Umbilical cord (tissue), 2 donors: Measurements from ENCODE around the gene COL21A1. TPM values are rescaled to one million over a fixed set of nuclear protein-coding genes. Genes with fewer than 3 reads are reported as not detected.
A peak's percentile ranks its signal among the peaks of the same experiment; 100 is the strongest.

Source experiments
- DNase-seq: peaks from one replicate; pipeline ENCODE4 v3.0.0-alpha.2; 2015; ENCODE audit warnings: low spot score
- total RNA-seq: library from RNA; depleted of rRNA; stranded (reverse); fragments of >200 nt; gene quantifications from one replicate; pipeline ENCODE4 v1.2.3, GENCODE V29; 2014; ENCODE audit warnings: low replicate concordance; ENCODE audit not compliant: insufficient read depth

The COL21A1 gene
- total RNA-seq, 1 donor from 2014 or later = 147 TPM

- DNase-seq = no peak
Observed at GRCh38 chr6:56109149-56109548, 138.2 kb downstream of the COL21A1 start.

DNA sequence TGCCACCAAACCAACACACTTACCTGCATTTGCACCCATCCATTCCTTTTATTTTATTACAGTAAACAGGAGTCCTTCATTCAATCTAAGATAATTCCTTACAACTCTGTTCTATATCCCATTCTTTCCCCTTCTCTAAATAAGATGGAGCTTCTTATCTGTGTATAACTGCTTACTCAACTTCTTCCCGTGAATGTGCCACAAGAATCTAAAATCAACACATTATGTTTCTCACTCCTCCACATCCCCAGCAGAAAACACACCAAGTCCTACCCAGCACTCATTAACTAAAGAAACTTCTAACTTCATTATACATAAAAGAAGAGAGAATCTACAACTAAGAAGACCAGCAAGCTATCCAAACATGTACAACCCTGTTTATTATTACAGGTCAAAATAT, 141.1 kb downstream of the COL21A1 start:
- no peak for DNase-seq

GRCh38 chr6:56104591-56104990, 142.8 kb downstream of the COL21A1 start:
- no peak for DNase-seq

DNA sequence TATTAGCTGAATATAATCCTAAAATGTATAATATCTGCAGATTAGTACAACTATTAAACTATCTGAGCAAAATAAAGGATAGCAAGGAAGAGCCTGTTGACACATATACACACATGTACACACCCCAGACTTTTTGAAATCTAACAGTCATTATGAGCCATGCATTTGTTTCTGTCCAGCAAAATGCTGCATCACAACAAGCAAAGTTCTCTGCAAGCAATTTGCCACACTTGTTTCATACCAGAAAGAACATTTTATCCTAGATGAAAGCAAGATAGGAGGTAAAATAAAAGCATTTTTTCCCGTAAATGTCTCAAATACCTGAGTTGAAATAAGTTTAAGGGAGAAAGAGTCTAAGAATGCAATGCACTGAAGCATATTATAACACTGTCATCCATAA, 145.2 kb downstream of the COL21A1 start:
- DNase-seq = no peak

DNA sequence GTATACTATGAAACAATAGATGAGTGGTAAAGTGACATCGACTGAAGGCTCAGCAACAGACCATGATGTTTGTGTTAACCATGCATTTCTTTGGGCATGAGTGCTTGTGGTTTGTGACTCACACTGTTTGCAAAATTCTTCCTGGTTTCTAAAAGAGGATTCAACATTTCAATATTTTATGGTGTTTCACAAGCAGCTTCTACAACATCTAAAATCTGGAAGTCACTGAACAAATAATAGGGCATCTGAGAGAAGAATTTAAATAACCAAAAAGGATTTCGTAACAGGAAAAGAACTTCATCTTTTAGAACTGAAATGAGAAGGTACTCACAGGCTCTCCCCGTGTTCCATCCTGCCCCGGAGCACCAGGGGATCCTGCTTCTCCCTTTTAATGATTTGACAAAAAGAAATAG, 146.2 kb downstream of the COL21A1 start:
- DNase-seq = peak; percentile 22

- DNase-seq = peak; percentile 5
Observed at GRCh38 chr6:56096946-56097621, 150.3 kb downstream of the COL21A1 start.

DNA sequence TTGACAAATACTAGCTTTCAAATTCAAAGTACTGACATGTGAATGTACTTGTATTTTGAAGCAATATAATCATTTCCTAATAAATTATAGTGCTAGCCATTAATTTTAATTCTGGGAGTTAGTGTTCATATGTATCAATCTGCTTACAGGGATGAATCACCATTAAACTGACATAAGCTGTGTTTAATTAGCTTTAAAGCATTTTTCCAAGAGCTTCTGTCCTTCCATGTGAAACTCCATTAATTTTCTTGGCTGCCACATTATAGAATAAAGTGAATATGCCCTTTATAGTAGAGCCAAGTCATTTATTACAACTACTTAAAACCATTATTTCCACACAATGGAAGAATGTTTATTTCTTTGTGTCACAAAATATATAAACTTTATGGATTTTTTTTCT, 150.8 kb downstream of the COL21A1 start:
- DNase-seq = no peak

GRCh38 chr6:56093776-56094175, 153.6 kb downstream of the COL21A1 start:
- DNase-seq = no peak

DNA sequence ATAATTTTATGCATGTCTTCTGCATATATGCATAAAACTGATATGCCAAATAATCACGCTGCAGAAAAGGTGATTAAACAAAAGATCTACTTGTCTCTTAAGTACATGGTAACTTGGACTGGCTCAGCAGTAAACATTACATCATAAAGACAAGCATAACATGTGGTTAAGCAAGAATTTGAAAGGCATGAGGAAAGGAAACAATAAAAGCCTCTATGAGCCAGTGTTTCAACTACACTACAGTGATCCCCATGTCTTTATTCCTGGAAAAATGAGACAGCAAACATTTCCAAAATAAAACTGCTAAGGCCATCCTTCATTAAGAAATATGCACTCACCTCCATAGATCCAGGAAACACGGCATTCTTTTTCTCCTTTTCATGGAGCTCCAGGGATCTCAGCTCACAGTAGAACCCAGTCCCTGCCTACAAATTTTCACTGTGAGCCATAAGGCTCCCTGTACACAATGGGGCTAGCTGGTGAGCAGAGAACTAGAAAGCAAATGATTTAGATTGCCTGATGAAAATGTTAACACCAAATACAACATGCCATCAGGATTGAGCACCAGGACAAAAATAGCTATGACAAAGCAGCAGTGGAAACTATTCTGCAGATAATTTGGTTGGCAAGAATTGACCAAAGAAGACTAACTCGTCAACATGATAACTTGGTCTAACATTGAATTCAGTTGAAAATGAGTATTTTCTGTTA, 156.1 kb downstream of the COL21A1 start:
- DNase-seq = peak; percentile 57

GRCh38 chr6:56088641-56089040, 158.7 kb downstream of the COL21A1 start:
- no peak for DNase-seq

- DNase-seq = peak; percentile 18
Observed at GRCh38 chr6:56087421-56087820, 160.0 kb downstream of the COL21A1 start.

DNA sequence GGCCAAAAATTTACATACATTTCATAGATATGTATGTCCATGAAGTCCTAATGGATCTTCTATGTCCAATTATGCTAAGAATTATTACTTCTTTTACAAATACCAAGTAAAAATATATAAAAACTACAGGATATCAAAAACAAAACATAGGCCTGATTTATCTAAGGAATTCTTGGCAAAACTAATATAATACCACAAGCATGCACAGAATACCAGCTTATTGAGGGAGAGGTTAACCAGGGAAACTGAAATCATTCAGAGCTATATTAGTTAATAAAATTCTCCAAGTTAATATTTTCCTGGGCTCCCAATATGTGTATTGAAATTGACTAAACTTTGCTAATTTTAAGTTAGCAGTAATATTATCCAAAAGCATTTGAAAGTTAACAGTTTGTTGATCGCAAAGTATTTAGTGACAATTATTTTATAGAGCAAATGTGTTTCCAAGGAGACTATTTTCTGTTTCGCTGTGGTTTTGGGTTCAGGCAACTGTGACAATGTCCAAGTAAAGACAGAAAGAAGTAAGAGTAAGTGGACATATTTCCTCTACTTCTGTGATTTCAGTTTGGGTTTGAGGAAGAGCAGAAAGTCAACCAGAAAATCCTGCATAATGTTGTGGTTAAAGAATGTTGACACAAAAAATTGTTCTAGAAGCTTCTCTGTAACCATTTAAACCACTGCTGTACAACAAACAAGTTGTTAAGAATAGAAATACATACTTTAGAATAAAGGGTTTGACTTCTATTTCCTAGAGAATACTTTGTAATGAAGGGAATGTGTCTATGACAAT, 167.4 kb downstream of the COL21A1 start:
- DNase-seq = no peak

- DNase-seq = no peak
Observed at GRCh38 chr6:56076033-56076432, 171.3 kb downstream of the COL21A1 start.

DNA sequence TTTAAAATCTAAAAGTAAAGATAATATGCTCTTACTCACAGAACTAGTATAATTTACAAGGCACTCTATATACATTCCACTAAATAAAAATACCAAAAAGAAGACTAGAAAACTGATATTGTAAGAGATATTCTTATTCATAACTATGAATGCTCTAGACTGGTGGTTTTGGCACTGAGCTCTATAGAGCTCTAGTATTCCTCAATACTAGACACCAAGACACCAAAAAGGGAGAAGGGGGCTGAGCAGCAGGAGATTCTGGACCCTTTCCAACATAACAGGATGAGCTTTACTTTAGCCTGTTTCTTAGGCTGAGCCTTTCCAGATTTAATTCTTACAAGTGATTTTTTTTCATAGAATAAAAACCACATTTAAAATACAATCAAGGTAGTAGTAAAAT, 173.6 kb downstream of the COL21A1 start:
- no peak for DNase-seq

DNA sequence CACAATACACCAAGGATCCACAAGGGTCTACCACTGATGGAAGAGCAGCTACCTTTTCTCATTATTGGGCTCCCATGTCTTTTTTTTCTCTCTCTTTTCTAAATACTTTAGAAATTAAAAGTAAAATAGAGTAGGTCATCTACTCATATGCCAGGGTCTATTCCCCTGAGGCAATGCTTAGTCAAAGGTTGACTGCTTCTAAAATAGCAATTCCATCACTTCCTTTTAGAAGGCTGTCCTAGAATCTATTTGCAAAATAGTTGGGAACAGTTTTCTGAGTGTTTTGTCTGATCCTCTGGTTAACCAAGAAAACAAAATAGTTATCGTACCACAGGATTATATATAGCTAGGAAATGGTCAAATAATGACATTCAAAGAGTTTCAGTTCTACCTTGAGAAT, 174.1 kb downstream of the COL21A1 start:
- no peak for DNase-seq

DNA sequence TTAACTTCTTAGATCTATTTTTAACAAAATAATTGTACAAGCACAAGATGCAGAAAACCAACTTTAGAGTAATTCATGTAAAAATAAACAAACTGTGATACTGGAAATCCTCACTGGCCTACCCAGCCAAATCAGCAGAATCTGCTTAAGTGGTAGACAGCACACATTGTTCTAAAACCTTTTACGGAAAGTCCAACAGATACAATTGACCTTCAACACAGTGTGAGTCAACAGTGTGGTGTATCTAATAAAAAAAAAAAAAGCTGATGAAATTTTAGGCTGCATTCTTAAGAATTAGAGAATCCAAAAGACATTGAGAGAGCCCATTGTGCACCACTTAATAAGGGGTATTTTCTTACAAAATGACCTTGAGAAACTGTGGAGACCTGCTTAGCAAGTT, 174.5 kb downstream of the COL21A1 start:
- DNase-seq = no peak

- no peak for DNase-seq
Observed at GRCh38 chr6:56065408-56065807, 182.0 kb downstream of the COL21A1 start.

GRCh38 chr6:56062836-56063235, 184.5 kb downstream of the COL21A1 start:
- no peak for DNase-seq

DNA sequence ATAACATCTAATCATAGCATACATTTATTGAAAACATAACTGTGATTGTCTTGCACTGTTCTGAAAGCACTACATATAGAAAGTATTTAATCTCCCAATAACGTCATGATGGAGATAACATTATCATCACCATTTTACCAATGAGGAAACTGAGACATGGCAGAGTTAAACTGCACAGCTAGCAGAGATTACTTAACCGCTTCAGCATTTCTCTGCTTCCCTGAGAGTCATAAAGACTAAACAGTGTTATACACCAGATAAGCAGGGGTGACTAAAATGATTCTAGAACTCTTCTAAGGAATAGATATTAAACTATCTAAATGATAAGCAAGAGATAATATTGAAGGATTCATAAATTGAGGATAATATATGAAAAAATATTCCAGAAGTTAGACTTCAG, 188.7 kb downstream of the COL21A1 start:
- peak; percentile 75 for DNase-seq

DNA sequence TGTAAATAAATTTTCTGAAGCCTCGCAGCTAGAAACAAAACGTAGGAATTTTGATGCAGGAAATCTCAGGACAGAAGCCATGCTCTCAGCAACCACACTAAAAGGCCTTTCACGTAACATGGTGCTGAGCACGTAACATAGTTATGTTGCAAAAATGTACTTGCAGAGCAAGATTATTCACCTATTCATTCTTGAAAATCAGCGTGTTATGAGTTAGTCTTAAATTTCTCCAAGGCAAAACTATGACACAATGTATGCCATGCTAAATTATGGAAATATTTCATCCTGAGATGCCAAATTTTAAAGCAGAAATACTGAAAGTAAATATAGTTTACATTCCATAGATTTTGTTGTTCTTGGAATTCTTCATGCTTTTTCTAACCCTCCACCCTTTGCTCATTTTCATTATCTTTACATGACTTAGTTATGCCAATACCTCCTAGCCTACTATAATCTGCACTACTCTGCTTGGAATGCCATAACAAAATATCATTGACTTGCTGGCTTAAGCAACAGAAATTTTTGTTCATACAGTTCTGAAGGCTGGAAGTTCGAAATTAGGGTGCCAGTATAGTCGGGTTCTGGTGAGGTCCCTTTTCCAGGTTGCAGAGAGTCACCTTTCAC, 192.2 kb downstream of the COL21A1 start:
- peak; percentile 51 for DNase-seq

DNA sequence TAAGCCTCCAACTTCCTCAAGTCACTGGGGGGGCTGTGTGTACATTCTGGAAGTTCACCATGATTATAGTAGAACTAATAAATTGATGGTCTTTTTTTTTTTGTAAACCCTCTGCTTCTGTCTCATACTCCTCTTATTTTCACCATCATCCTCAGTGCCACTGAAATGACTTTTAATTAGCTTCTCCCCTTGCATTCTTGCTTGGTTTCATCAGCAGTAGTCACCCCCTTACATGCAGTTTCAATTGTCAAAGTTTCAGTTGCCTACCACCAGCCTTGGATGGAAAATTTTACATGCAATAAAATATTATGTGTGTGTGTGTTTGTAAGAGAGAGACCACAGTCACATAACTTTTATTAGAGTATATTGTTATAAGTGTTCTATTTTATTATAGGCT, 196.2 kb downstream of the COL21A1 start:
- no peak for DNase-seq

DNA sequence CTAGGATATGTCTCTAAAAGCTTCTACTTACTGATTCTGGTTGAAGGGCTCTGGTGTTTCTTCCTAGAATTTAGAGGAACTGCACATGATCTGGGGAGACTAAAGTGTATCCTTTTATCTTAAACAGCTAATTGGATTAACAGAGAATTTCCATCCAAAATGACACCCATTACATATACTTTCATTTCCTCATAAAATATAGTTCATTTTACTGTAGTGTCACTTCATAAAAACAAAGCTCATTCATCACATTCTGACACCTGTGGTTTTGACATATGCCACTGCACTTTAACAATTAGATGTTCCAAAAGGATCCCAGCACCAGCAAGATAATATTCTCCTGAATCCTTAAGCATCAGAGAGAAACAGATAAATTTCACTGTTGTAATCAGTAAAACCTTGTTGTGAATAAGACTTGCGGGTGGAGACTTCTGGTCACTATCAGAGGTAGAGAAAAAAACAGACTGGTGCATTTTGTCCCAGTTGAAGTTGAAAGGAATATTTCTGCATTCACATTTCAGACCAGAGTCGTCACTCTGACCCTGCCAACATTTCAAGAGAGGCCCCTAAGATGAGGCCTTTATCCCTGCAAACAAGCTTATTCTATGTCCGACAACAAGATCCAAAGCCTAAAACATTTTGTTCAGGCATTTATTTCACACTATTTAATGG, 196.7 kb downstream of the COL21A1 start:
- DNase-seq = peak; percentile 79
